Measurements from ENCODE around the gene COL3A1. TPM values are rescaled to one million over a fixed set of nuclear protein-coding genes. Genes with fewer than 3 reads are reported as not detected.

Gene COL3A1
- total RNA-seq (2022; extraction: Qiagen RNA extraction; ENCODE audit: low read depth), result 0.22 to 0.26 TPM (median 0.25 TPM) in 5 replicates

DNA sequence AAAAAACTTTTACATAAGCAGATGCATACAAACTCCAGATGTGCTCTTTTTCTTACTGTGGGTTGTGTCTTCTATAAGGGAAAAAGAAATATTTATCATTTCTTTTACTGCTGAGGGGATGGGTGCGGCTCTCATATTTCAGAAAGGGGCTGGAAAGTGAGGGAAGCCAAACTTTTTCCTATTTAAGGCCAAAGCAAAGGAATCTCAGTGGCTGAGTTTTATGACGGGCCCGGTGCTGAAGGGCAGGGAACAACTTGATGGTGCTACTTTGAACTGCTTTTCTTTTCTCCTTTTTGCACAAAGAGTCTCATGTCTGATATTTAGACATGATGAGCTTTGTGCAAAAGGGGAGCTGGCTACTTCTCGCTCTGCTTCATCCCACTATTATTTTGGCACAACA is at the start of gene COL3A1:
Gene COL3A1 (plus strand): TSS at position 210 of the 400 bp plus-strand sequence. CDS start 117 bp downstream, at position 327.

Other genes with a start within 250 kb of the COL3A1 start
- 56.0 to 97.1 TPM (median 87.3 TPM) in 5 replicates for gene COL5A2, start 205.4 kb downstream of the COL3A1 start, total RNA-seq (2022; extraction: Qiagen RNA extraction; ENCODE audit: low read depth)